ENCODE measurements around the gene ZDHHC8.

GRCh38 chr22:20112623-20113511 lies 18.7 kb upstream of the ZDHHC8 start:
- TF ChIP-seq CTCF (IDR thresholded peaks at IDR 0.05; ENCODE audit: low read depth, low read length, poor library complexity, severe bottlenecking) (no peak), EZH2phosphoT487 (IDR thresholded peaks at IDR 0.05; ENCODE audit: borderline replicate concordance, low read length) (no peak)

Data from DOHH2 (cell line).